SK-N-MC (cell line): ENCODE data around the gene FOXP1.

Source experiments
- EZH2 ChIP-seq: fragments of 200-600 bp; sonication (generic); IDR thresholded peaks from one replicate; pipeline ENCODE4 v1.6.1; 2017; ENCODE audit warnings: antibody characterized with exemption
- POLR2AphosphoS5 ChIP-seq: IDR thresholded peaks from 2 replicates; pipeline ENCODE4 v1.6.1; 2012; ENCODE audit warnings: mild to moderate bottlenecking, low read depth, low read length, borderline replicate concordance

DNA sequence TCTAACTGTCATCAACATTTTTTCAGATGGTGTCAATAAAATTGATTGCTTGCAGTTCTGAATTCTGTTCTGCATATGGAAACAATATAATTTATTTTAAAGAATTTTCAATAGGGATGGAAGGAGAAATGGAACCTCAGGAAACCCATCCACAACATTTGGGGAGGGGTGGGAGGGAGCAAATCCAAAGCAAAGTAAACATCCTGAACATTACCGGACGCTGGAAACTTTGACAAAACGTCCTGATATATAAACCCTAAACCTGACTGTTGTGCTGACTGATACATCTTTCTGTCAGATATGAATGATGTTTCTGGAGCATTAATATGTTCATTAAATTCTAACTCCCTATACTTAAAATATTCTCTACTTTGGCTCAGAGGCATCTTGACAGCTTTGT is 479.0 kb downstream of the FOXP1 start:
- no peak for TF ChIP-seq POLR2AphosphoS5
- TF ChIP-seq EZH2: no peak
